ENCODE measurements around the gene PYCR2.

PYCR2 gene

DNA sequence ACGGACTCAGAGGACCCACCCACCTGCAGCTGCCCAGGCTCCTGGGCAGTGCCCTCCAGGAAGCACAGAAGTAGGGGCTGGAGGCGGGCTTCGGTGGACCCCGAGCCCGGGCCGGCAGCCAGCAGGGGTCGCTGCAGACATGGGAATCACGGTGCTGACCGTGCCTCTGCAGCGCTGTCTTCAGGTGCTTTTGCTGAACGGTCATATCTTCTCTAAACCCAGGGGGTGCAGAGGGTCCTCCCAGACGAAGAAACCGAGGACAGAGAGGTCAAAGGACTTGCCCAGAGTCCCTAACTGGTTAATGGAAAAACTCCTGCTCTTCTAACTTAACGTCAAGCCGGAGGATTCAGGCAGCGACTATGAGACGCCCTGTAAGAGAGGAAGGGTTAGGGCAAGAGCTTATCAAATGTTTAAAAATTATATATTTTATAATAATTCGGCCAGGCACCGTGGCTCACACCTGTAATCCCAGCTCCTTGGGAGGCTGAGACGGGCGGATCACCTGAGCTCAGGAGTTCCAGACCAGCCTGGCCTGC, 38.5 kb upstream of the PYCR2 start:
- H3K27ac ChIP-seq = no peak overlapping the region
- no peak for TF ChIP-seq ZFX (IDR thresholded peaks at IDR 0.05; ENCODE audit: borderline replicate concordance)
- TF ChIP-seq, protein P1, sequence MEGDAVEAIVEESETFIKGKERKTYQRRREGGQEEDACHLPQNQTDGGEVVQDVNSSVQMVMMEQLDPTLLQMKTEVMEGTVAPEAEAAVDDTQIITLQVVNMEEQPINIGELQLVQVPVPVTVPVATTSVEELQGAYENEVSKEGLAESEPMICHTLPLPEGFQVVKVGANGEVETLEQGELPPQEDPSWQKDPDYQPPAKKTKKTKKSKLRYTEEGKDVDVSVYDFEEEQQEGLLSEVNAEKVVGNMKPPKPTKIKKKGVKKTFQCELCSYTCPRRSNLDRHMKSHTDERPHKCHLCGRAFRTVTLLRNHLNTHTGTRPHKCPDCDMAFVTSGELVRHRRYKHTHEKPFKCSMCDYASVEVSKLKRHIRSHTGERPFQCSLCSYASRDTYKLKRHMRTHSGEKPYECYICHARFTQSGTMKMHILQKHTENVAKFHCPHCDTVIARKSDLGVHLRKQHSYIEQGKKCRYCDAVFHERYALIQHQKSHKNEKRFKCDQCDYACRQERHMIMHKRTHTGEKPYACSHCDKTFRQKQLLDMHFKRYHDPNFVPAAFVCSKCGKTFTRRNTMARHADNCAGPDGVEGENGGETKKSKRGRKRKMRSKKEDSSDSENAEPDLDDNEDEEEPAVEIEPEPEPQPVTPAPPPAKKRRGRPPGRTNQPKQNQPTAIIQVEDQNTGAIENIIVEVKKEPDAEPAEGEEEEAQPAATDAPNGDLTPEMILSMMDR (IDR thresholded peaks at IDR 0.05) = peak; percentile 98

DNA sequence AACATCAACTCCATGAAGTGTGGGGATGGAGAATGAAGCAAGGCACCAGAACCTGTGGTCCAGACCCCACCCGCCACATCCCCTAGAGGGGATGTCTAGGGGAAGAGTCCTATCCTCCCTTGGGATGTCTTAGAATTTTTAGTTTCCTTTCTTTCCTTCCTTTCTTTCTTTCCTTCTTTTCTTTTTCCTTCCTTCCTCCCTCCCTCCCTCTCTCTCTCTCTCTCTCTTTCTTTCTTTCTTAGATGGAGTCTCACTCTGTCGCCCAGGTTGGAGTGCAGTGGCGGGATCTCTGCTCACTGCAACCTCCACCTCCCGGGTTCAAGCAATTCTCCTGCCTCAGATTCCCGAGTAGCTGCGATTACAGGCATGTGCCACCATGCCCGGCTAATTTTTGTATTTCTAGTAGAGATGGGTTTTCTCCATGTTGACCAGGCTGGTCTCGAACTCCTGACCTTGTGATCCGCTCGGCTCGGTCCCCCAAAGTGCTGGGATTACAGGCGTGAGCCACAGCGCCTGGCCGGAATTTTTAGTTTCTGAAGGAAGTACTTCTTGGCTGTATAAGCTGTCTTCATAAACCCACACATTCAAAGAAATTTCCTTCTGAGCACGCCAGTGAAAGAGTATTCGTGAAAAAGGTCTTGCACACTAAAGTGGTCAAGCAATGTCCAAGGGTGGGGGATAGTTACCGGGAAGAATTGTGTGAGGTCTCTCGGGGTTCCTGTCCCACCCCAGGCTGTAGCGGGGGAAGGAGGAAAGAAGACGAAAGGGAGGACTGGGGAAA, 37.8 kb upstream of the PYCR2 start:
- H3K27ac ChIP-seq = no peak overlapping the region
- no peak for TF ChIP-seq ZFX (IDR thresholded peaks at IDR 0.05; ENCODE audit: borderline replicate concordance)
- TF ChIP-seq, protein P1 (IDR thresholded peaks at IDR 0.05) = no peak

DNA sequence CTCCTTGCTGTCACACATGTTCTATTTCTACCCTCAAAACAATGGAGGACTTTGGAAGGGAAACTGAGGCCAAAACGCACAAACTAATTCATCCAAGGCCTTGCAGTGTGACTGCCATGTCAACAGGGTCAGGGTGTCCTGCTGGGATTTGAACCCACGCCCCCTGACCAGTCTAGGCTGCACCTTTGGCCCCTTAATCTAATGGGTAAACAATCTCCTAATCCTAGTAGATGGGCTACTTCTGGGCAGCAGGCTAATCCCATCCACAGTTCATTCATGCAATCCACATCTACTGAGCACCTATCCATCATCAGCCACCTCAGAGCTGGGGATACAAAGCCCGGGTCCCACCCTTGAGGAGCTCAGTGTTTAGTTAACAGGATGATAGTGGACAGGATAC, 34.0 kb upstream of the PYCR2 start:
- TF ChIP-seq, protein P1 (IDR thresholded peaks at IDR 0.05) = no peak
- no peak overlapping the region for H3K27ac ChIP-seq

DNA sequence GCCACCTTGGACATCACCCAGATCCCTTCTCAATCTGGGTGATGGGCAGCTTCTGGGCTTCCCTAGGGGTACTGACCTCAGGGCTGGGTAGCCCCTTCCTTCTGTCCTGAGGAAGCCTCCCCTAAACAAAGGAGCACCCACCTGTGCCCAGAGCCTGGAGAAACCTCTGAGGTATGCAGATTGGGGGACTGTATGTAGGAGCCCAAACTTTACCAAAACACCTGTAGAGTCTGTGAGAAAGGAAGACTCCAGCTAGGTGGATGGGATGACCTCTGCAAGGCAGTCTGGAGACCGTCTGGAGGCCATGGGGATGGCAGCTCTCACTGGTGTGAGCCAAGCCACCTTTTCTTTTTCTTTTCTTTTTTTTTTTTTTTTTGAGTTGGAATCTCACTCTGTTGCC, 30.7 kb upstream of the PYCR2 start:
- no peak overlapping the region for H3K27ac ChIP-seq
- TF ChIP-seq, protein P1 (IDR thresholded peaks at IDR 0.05) = no peak

DNA sequence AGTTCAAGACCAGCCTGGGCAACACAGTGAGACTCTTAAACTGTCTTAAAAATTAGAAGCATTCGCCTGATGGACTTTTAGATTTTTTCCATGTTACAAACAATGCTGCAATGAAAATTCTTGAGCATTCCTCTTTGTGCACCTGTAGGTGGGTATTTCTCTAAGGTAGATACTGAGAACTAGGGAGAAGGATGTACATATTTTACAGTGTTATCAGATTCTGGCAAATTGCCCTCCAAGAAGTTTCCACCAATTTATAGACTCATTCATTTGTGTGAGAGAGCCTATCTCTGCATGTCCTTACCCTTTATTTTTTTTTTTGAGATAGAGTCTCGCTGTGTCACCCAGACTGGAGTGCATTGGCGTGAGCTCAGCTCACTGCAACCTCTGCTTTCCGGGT, 29.3 kb upstream of the PYCR2 start:
- TF ChIP-seq, protein P1 (IDR thresholded peaks at IDR 0.05) = no peak
- no peak for TF ChIP-seq ZFX (IDR thresholded peaks at IDR 0.05; ENCODE audit: borderline replicate concordance)
- no peak overlapping the region for H3K27ac ChIP-seq

DNA sequence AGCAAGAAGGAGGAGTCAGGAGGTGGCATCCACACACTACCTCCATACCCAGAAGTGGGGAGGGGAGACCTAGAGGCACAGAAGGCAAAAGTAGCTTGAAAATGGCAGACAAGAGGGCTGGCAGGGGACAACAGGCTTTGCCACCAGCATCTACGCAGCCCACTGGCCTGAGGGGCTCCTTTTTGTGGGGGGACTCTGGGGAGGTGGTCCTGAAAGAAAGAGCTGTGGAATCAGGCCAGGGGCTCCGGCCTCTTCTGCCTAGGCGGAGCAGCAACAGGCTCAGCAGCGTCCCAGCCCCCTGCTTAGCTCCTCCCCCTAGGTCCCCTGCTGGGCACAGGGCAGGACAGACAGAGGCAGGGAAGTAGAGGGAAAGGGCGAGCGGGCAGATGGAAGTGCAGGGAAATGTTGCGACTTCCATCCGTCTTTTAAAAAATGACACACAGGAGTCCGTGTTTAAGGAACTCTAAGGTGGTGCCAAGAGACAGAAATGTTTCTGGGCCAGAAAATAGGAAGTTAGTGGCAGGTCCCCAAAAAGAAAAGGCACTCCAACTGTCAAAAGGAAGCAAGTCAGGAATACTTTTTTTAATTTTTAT, 27.0 kb upstream of the PYCR2 start:
- no peak overlapping the region for H3K27ac ChIP-seq
- TF ChIP-seq ZFX (IDR thresholded peaks at IDR 0.05; ENCODE audit: borderline replicate concordance) = no peak
- TF ChIP-seq, protein P1 (IDR thresholded peaks at IDR 0.05) = peak; percentile 13; the same call in 1 of the 2 replicates

DNA sequence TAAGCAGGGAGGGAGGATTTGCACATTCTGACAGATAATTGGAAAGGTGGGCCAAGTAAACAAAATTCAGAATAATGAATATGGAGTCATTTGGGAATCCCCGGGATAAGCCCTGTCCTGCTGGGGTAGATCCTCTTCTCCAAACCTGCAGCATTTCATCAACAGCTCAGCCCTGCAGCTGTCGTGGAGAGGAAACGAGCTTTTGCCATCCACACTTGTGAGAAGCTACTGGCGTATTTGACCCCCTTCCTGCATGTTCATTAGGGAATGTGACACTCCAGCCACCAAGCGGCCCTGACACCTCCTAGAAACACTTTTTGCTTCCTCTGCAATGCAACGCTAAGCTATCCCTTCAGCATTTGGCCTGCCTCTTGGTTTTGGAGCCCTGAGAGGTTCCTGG, 25.0 kb upstream of the PYCR2 start:
- H3K27ac ChIP-seq = no peak overlapping the region
- TF ChIP-seq, protein P1 (IDR thresholded peaks at IDR 0.05) = no peak
- no peak for TF ChIP-seq ZFX (IDR thresholded peaks at IDR 0.05; ENCODE audit: borderline replicate concordance)
